Gastrocnemius medialis (tissue), 4 donors: Measurements from ENCODE around the gene HSD17B13. TPM values are rescaled to one million over a fixed set of nuclear protein-coding genes. Genes with fewer than 3 reads are reported as not detected.
"Not testable (repeated sequence)": the region's sequence is repeated elsewhere in the genome, so short reads cannot be mapped to it uniquely, and the experiment has no call there.

ENCODE experiments used
- ATAC-seq, 2 donors: fragments of 150-250 bp; one replicate each; pipeline ENCODE4 v1.9.1; 2016
- DNase-seq, 2 donors: peaks; one replicate each; pipeline ENCODE4 v3.0.0-alpha.2; 2019
- H3K27ac ChIP-seq, 4 donors: fragments of 200-600 bp; sonication (generic); 1 replicate in 1 of 4; 2 replicates in 3 of 4; pipeline ENCODE4 v1.5.1; 2016 to 2018; ENCODE audit warnings: mild to moderate bottlenecking in 2 of 4, moderate library complexity in 1 of 4
- H3K27me3 ChIP-seq, 3 donors: fragments of 200-600 bp; sonication (generic) in 2 of 3; 1 replicate in 1 of 3; 2 replicates in 2 of 3; pipeline versions ENCODE4 v1.5.1 to v1.6.0; 2016 to 2019; ENCODE audit warnings: mild to moderate bottlenecking in 1 of 3, moderate library complexity in 1 of 3
- H3K36me3 ChIP-seq, 2 donors: fragments of 200-600 bp; sonication (generic) in 1 of 2; one replicate each; pipeline ENCODE4 v1.5.1; 2017 to 2018
- H3K4me1 ChIP-seq, 2 donors: fragments of 200-600 bp; sonication (generic) in 1 of 2; one replicate each; pipeline ENCODE4 v1.5.1; 2016 to 2017; ENCODE audit warnings: mild to moderate bottlenecking in 2 of 2
- H3K4me3 ChIP-seq, 4 donors: fragments of 200-600 bp; sonication (generic) in 3 of 4; 1 replicate in 1 of 4; 2 replicates in 3 of 4; pipeline ENCODE4 v1.5.1; 2016 to 2019; ENCODE audit warnings: mild to moderate bottlenecking in 2 of 4
- H3K9me3 ChIP-seq, 3 donors: fragments of 200-600 bp; sonication (generic) in 2 of 3; 1 replicate in 1 of 3; 2 replicates in 2 of 3; pipeline ENCODE4 v1.5.1; 2016 to 2019
- CTCF ChIP-seq, 5 experiments: fragments of 450-650 bp in 3 of 5; fragments of 200-600 bp in 2 of 5; sonication (generic) in 2 of 5; IDR thresholded peaks in 4 of 5; conservative IDR thresholded peaks in 1 of 5; 1 replicate in 4 of 5; 2 replicates in 1 of 5; pipeline ENCODE4 v1.5.1; 2016 to 2019; ENCODE audit warnings: antibody characterized with exemption in 5 of 5, mild to moderate bottlenecking in 3 of 5, moderate library complexity in 3 of 5
- POLR2A ChIP-seq, 2 donors: fragments of 450-650 bp; IDR thresholded peaks; one replicate each; pipeline ENCODE4 v1.6.1; 2017; ENCODE audit warnings: antibody characterized with exemption in 2 of 2, mild to moderate bottlenecking in 2 of 2, moderate library complexity in 2 of 2
- in situ Hi-C, 4 donors: fragments of 200-750 bp; cut with MboI; loops; one replicate each; pipeline versions ENCODE4 v1.15.0 to v1.8.0; 2017; ENCODE audit warnings: low sequenced_read_pairs in 4 of 4
- intact Hi-C: fragments of 100-400 bp; cut with DNase I; formaldehyde crosslinking; loops from one replicate; pipeline ENCODE4 v1.15.1; 2023; ENCODE audit warnings: low total_unique reads
- total RNA-seq, 4 donors: library from RNA; depleted of rRNA; stranded (reverse); fragments of >200 nt; gene quantifications; one replicate each; pipeline versions ENCODE4 v1.1.0 to v1.2.3, GENCODE V29; 2016

The HSD17B13 gene
- total RNA-seq, 4 donors from 2014 or later: 0.13 to 0.58 (median 0.28) TPM

- no peak overlapping the region for H3K27ac ChIP-seq
- no peaks in the 10 kb centered on the region for H3K36me3 ChIP-seq
- no peak overlapping the region for H3K4me3 ChIP-seq
- ATAC-seq (no peak), DNase-seq (no peak)
- H3K4me1 ChIP-seq: no peaks in the 10 kb centered on the region
- intact Hi-C loops (no loop called here), in situ Hi-C loops (no loop called here)
- TF ChIP-seq CTCF (IDR thresholded peaks at IDR 0.05 in 4 of 5, conservative IDR thresholded peaks at IDR 0.05 in 1 of 5) (no peak), POLR2A (IDR thresholded peaks at IDR 0.05) (no peak)
- H3K27me3 ChIP-seq: no peaks in the 10 kb centered on the region
- no peaks in the 10 kb centered on the region for H3K9me3 ChIP-seq
These were observed 3.8 kb upstream of the HSD17B13 start for GRCh38 chr4:87326460-87326859.

- in situ Hi-C loops: no loop called here
- intact Hi-C loops: no loop called here
- no peaks in the 10 kb centered on the region for H3K27me3 ChIP-seq
- no peak overlapping the region for H3K27ac ChIP-seq
- H3K4me1 ChIP-seq: no peaks in the 10 kb centered on the region
- DNase-seq: no peak
- TF ChIP-seq POLR2A (IDR thresholded peaks at IDR 0.05): no peak
- TF ChIP-seq CTCF (IDR thresholded peaks at IDR 0.05 in 4 of 5, conservative IDR thresholded peaks at IDR 0.05 in 1 of 5): no peak
- no peaks in the 10 kb centered on the region for H3K9me3 ChIP-seq
- H3K4me3 ChIP-seq: no peak overlapping the region
- no peak for ATAC-seq
- H3K36me3 ChIP-seq: no peaks in the 10 kb centered on the region
These were observed 794 bp downstream of the HSD17B13 start for GRCh38 chr4:87321888-87322287.

- peaks cover 4 to 5% of the 10 kb centered on the region in 2 donors for H3K4me1 ChIP-seq
- no peak overlapping the region for H3K27ac ChIP-seq
- DNase-seq (no peak), ATAC-seq (no peak)
- no peaks in the 10 kb centered on the region for H3K9me3 ChIP-seq
- no peaks in the 10 kb centered on the region for H3K27me3 ChIP-seq
- no peak overlapping the region for H3K4me3 ChIP-seq
- in situ Hi-C loops (no loop called here), intact Hi-C loops (no loop called here)
- no peaks in the 10 kb centered on the region for H3K36me3 ChIP-seq
- no peak for TF ChIP-seq POLR2A (IDR thresholded peaks at IDR 0.05)
- TF ChIP-seq CTCF (IDR thresholded peaks at IDR 0.05 in 4 of 5, conservative IDR thresholded peaks at IDR 0.05 in 1 of 5): no peak
These were observed 5.2 kb downstream of the HSD17B13 start for GRCh38 chr4:87317527-87317926.

GRCh38 chr4:87316961-87317360, 5.7 kb downstream of the HSD17B13 start:
- Histone ChIP-seq H3K4me1 (peaks cover 4 to 5% of the 10 kb centered on the region in 2 donors), H3K9me3 (no peaks in the 10 kb centered on the region)
- intact Hi-C loops: no loop called here

GRCh38 chr4:87315000-87315399, 7.7 kb downstream of the HSD17B13 start:
- peak overlapping the region in 3 of 4 donors; percentile 32 to 51 (median 32) for H3K27ac ChIP-seq
- DNase-seq, in situ Hi-C loops, H3K9me3 ChIP-seq, ATAC-seq, H3K4me1 ChIP-seq, H3K27me3 ChIP-seq, H3K36me3 ChIP-seq, intact Hi-C loops, H3K4me3 ChIP-seq: not testable (repeated sequence)

More at GRCh38 chr4:87316961-87317360, 5.7 kb downstream of the HSD17B13 start:
- TF ChIP-seq CTCF (IDR thresholded peaks at IDR 0.05 in 4 of 5, conservative IDR thresholded peaks at IDR 0.05 in 1 of 5): no peak
- TF ChIP-seq POLR2A (IDR thresholded peaks at IDR 0.05): no peak
- Histone ChIP-seq H3K27ac (no peak overlapping the region), H3K27me3 (no peaks in the 10 kb centered on the region), H3K36me3 (no peaks in the 10 kb centered on the region), H3K4me3 (no peak overlapping the region)
- in situ Hi-C loops: no loop called here
- DNase-seq: no peak
- no peak for ATAC-seq
